ENCODE measurements around the gene CYP1A2.

CYP1A2 gene

DNA sequence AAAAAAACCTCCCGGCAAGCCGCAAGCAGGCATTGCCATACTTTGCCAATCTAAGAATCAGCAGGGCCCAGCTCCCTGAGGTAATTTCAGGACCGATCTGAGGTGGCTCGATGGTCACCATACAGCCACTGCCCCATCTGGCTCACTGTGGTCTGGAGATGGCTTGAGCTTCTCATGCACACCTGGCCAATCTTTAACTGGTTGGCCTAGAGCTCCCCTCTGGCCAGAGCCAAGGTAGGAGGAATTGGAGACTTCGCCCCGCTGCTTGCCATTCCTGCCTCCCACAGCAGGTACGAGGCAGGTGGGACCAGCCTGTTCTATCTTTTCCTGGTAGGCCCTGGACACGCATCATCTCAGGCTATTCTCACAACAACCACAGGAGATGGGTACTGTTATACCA lies 10.1 kb downstream of the CYP1A2 start:
- no peaks in the 10 kb centered on the region for H3K9me3 Mint-ChIP-seq
- H3K36me3 Mint-ChIP-seq (ENCODE audit: low read depth) = no peaks in the 10 kb centered on the region
- peaks cover 8% of the 10 kb centered on the region for H3K27me3 Mint-ChIP-seq
- H3K4me3 Mint-ChIP-seq = no peak overlapping the region
- no peak overlapping the region for H3K27ac Mint-ChIP-seq
- intact Hi-C loops (cut with micrococcal nuclease) = no loop called here
- H3K4me1 Mint-ChIP-seq (ENCODE audit: low read depth) = no peaks in the 10 kb centered on the region

- Mint-ChIP-seq H3K4me3 (no peak overlapping the region), H3K27ac (no peak overlapping the region), H3K9me3 (no peaks in the 10 kb centered on the region), H3K27me3 (peaks cover 8% of the 10 kb centered on the region), H3K36me3 (ENCODE audit: low read depth) (no peaks in the 10 kb centered on the region), H3K4me1 (ENCODE audit: low read depth) (no peaks in the 10 kb centered on the region)
- intact Hi-C loops (cut with micrococcal nuclease) = no loop called here
Measured at GRCh38 chr15:74762791-74763150, 14.1 kb downstream of the CYP1A2 start.

- Mint-ChIP-seq H3K36me3 (ENCODE audit: low read depth) (no peaks in the 10 kb centered on the region), H3K4me1 (ENCODE audit: low read depth) (no peaks in the 10 kb centered on the region), H3K4me3 (no peak overlapping the region), H3K27me3 (peaks cover 8% of the 10 kb centered on the region), H3K9me3 (no peaks in the 10 kb centered on the region), H3K27ac (no peak overlapping the region)
- intact Hi-C loops (cut with micrococcal nuclease) = no loop called here
Measured at GRCh38 chr15:74763416-74763815, 14.8 kb downstream of the CYP1A2 start.

GRCh38 chr15:74767167-74768098 lies 18.8 kb downstream of the CYP1A2 start:
- Mint-ChIP-seq H3K27me3 (peaks cover 19% of the 10 kb centered on the region), H3K27ac (no peak overlapping the region), H3K4me1 (ENCODE audit: low read depth) (peaks cover 21% of the 10 kb centered on the region), H3K4me3 (no peak overlapping the region), H3K9me3 (no peaks in the 10 kb centered on the region), H3K36me3 (ENCODE audit: low read depth) (no peaks in the 10 kb centered on the region)
- intact Hi-C loops (cut with micrococcal nuclease) = loop anchor here (2.0 kb wide), 1 partner anchor 393 kb away; no protein-coding TSS in a partner anchor

DNA sequence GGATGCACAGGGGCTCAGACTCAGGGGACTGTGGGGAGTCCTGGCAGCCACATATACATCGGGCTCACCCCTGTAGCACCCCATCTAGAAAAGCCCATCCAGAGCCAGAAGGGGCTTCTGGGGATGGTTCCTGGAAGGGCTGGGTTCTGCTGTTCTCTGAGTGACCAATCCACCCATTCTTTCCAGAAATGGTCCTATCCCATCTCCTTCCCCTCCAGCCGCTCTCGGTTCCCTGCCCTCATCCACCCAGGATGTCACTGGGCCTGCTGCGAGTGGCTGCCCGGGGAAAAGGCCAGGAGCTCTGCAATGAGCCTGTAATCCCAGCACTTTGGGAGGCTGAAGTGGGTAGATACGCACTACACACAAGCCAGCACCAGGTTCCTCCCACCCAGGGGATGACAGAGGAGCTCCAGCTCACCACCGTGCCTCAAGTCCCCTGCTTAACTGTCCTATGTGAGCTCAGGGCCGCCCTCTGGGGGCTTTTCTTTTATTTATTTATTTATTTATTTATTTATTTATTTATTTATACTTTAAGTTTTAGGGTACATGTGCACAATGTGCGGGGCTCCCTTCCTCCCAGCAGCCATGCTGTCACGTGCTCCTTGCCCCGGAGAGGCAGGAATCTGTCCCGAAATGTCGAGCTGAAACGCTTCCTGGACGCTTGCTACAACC lies 19.6 kb downstream of the CYP1A2 start:
- Mint-ChIP-seq H3K27me3 (peaks cover 16% of the 10 kb centered on the region), H3K4me1 (ENCODE audit: low read depth) (peaks cover 21% of the 10 kb centered on the region), H3K27ac (no peak overlapping the region), H3K4me3 (no peak overlapping the region), H3K9me3 (no peaks in the 10 kb centered on the region), H3K36me3 (ENCODE audit: low read depth) (no peaks in the 10 kb centered on the region)
- intact Hi-C loops (cut with micrococcal nuclease) = loop anchor here (2.0 kb wide), 1 partner anchor 393 kb away; no protein-coding TSS in a partner anchor

DNA sequence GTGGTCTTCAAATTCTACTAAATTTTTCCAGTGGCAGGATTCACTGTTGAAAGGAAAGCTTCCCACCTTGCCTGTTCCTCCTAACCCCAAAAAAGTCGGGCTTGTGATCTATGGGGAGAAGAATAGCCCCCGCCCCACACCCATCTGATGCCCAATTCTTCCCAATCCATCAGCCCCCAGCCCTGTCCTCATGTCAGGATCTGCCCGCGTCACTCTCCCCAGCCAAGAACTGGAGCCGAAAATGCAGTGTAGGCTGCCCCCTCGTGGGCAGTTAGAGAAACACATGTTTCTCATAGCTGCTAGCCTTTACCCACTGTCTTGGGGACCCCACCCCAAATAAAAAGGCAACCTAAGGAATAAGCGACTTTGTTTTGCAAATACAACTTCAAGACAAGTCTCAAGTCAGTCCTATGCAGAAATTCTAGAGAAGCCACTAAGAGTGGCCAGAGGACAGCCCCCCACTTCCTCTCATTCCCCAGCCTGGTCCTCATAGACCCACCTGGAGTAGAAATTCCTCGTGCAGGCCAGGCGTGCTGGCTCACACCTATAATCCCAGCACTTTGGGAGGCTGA lies 20.2 kb downstream of the CYP1A2 start:
- no peaks in the 10 kb centered on the region for H3K9me3 Mint-ChIP-seq
- no peak overlapping the region for H3K27ac Mint-ChIP-seq
- intact Hi-C loops (cut with micrococcal nuclease) = loop anchor here (1.0 to 2.0 kb wide), 2 partner anchors 134 to 394 kb away; no protein-coding TSS in a partner anchor
- H3K27me3 Mint-ChIP-seq = peaks cover 16% of the 10 kb centered on the region
- H3K4me3 Mint-ChIP-seq = no peak overlapping the region
- H3K4me1 Mint-ChIP-seq (ENCODE audit: low read depth) = peaks cover 27% of the 10 kb centered on the region
- no peaks in the 10 kb centered on the region for H3K36me3 Mint-ChIP-seq (ENCODE audit: low read depth)

DNA sequence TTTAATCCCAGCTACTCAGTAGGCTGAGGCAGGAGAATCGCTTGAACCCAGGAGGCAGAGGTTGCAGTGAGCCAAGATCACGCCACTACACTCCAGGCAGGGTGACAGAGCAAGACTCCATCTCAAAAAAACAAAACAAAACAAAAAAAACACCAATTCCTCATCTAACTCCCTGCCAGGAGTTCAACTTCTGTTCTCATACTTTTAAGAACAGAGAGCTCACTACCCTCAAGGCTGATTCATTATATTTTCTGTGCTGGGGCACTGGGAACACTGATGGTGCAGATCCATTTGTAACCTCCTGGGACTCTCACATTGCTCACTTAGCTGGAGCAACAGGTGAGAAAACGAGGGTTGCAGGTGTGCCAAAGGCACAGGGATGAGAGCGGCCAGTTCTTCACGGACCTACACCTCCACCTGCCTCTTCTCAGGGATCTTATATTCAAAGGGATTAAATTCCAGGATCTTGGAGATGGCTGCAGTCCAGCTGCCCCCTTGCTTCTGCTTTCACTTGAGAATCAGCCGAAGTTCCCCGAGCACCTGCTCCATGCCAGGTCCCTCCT lies 20.9 kb downstream of the CYP1A2 start:
- intact Hi-C loops (cut with micrococcal nuclease) = loop anchor here (1.0 to 5.0 kb wide), 4 partner anchors 65 to 395 kb away; no protein-coding TSS in a partner anchor
- peaks cover 16% of the 10 kb centered on the region for H3K27me3 Mint-ChIP-seq
- peaks cover 30% of the 10 kb centered on the region for H3K4me1 Mint-ChIP-seq (ENCODE audit: low read depth)
- no peaks in the 10 kb centered on the region for H3K9me3 Mint-ChIP-seq
- no peaks in the 10 kb centered on the region for H3K36me3 Mint-ChIP-seq (ENCODE audit: low read depth)
- no peak overlapping the region for H3K27ac Mint-ChIP-seq
- H3K4me3 Mint-ChIP-seq = no peak overlapping the region

DNA sequence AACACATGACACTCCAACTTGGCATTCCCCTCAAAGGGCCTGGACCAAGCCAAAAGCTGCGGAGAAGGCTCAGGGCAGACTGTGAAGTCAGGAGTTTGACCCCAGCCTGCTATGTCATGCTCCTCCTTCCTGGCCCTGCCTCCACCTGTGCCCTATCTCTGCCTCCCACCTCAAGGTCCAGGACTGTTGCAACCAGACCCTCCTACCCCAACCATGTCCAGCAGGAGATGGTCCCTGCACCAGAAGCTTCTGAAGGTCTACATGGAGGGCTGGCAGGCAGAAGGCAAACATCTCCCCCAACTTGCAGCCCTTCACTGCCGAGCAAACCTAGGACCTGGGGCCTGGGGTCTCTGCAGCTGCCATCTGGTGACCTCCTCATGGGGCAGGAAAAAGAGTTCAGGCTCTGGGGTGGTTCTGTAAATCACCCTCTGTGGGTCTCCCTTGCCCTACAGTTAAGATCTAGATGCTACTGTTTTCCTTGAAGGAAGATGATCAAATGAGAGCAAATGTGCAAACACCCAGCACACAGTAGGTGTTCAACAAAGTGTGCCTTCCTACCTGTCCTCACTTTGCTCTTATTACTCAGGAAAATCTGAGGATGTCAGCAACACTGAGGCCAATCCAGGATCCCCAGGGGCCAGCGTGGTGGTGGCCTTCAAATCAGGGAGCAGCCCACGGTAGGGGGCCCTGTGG lies 21.7 kb downstream of the CYP1A2 start:
- H3K9me3 Mint-ChIP-seq = no peaks in the 10 kb centered on the region
- H3K27ac Mint-ChIP-seq = no peak overlapping the region
- peaks cover 16% of the 10 kb centered on the region for H3K27me3 Mint-ChIP-seq
- H3K4me1 Mint-ChIP-seq (ENCODE audit: low read depth) = peaks cover 37% of the 10 kb centered on the region
- no peaks in the 10 kb centered on the region for H3K36me3 Mint-ChIP-seq (ENCODE audit: low read depth)
- intact Hi-C loops (cut with micrococcal nuclease) = loop anchor here (2.0 to 5.0 kb wide), 2 partner anchors 64 to 182 kb away; no protein-coding TSS in a partner anchor
- H3K4me3 Mint-ChIP-seq = no peak overlapping the region

DNA sequence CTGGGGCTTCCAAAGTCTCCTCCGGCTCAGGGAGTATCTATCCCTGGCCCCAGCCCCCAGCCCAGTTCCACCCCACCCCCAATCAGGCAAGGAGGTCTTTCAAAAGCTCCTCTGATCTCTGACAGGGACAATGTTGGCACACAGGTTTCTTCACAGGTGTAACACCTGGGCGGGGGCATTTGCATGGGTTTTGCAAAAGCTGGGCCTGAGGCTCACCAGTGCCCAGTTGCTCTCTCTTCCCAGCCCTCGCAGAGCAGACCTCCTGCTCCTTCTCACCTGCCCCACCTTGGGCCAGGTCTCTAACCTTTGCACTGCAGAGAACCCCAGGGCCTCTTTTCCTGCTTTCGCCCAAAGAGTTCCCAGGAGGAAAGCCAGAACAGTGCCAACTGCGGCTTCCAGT lies 24.7 kb downstream of the CYP1A2 start:
- H3K4me3 Mint-ChIP-seq = no peak overlapping the region
- peak overlapping the region; percentile 16 for H3K27ac Mint-ChIP-seq
- peaks cover 65% of the 10 kb centered on the region for H3K4me1 Mint-ChIP-seq (ENCODE audit: low read depth)
- no peaks in the 10 kb centered on the region for H3K36me3 Mint-ChIP-seq (ENCODE audit: low read depth)
- peaks cover 14% of the 10 kb centered on the region for H3K27me3 Mint-ChIP-seq
- H3K9me3 Mint-ChIP-seq = no peaks in the 10 kb centered on the region
- intact Hi-C loops (cut with micrococcal nuclease) = loop anchor here (5.0 kb wide), 1 partner anchor 179 kb away; no protein-coding TSS in a partner anchor

GRCh38 chr15:74773731-74774252 lies 25.1 kb downstream of the CYP1A2 start:
- Mint-ChIP-seq H3K4me3 (no peak overlapping the region), H3K4me1 (ENCODE audit: low read depth) (peaks cover 66% of the 10 kb centered on the region), H3K27ac (peak overlapping the region; percentile 16), H3K27me3 (peaks cover 14% of the 10 kb centered on the region), H3K36me3 (ENCODE audit: low read depth) (no peaks in the 10 kb centered on the region), H3K9me3 (no peaks in the 10 kb centered on the region)
- intact Hi-C loops (cut with micrococcal nuclease) = loop anchor here (5.0 kb wide), 1 partner anchor 179 kb away; no protein-coding TSS in a partner anchor

- intact Hi-C loops (cut with micrococcal nuclease) = loop anchor here (5.0 kb wide), 1 partner anchor 162 kb away; the partner anchor contains the start of gene COX5A
- Mint-ChIP-seq H3K4me1 (ENCODE audit: low read depth) (peaks cover 77% of the 10 kb centered on the region), H3K4me3 (peak overlapping the region; percentile 35), H3K27me3 (peaks cover 7% of the 10 kb centered on the region), H3K9me3 (no peaks in the 10 kb centered on the region), H3K36me3 (ENCODE audit: low read depth) (no peaks in the 10 kb centered on the region), H3K27ac (peak overlapping the region; percentile 93)
Measured at GRCh38 chr15:74775132-74775562, 26.5 kb downstream of the CYP1A2 start.

GRCh38 chr15:74775894-74776293 lies 27.2 kb downstream of the CYP1A2 start:
- Mint-ChIP-seq H3K4me1 (ENCODE audit: low read depth) (peaks cover 83% of the 10 kb centered on the region), H3K4me3 (no peak overlapping the region)

More at GRCh38 chr15:74775894-74776293, 27.2 kb downstream of the CYP1A2 start:
- H3K27me3 Mint-ChIP-seq = peaks cover 1% of the 10 kb centered on the region
- no peaks in the 10 kb centered on the region for H3K9me3 Mint-ChIP-seq
- no peaks in the 10 kb centered on the region for H3K36me3 Mint-ChIP-seq (ENCODE audit: low read depth)
- H3K27ac Mint-ChIP-seq = peak overlapping the region; percentile 93
- intact Hi-C loops (cut with micrococcal nuclease) = loop anchor here (5.0 kb wide), 1 partner anchor 161 kb away; the partner anchor contains the start of gene COX5A

All from dendritic cell treated with granulocyte-macrophage colony-stimulating factor and Interleukin-4, amounts not matched to agents 40 ng/mL and 50 ng/mL, for 4 days (primary cell).